ENCODE data around the gene FAM217A. TPM values are rescaled to one million over a fixed set of nuclear protein-coding genes. Genes with fewer than 3 reads are reported as not detected.

The FAM217A gene
- total RNA-seq, 1 experiment from 2014 or later, result not detected

- no TSS peak for BruUV-seq (replicated peaks)
- ChIA-PET POLR2A (no interaction called here), CTCF (no interaction called here)
- Histone ChIP-seq H3K4me1 (no peaks in the 10 kb centered on the region; the same call in 1 of the 2 replicates), H3K9me3 (no peaks in the 10 kb centered on the region), H3K4me3 (ENCODE audit: low read depth, low read length) (no peak overlapping the region), H3K36me3 (ENCODE audit: control insufficient read depth, insufficient read depth, low read length) (peaks cover 2% of the 10 kb centered on the region; the same call in 1 of the 2 replicates), H3K27me3 (replicated peaks; ENCODE audit: control insufficient read depth, insufficient read depth, low read length) (no peaks in the 10 kb centered on the region)
- H3K36me3 Mint-ChIP-seq (ENCODE audit: insufficient read depth, unreplicated experiment), result peaks cover 47% of the 10 kb centered on the region
- no peak overlapping the region for H3K4me3 Mint-ChIP-seq (ENCODE audit: unreplicated experiment)
- no peaks in the 10 kb centered on the region for H3K9me3 Mint-ChIP-seq (ENCODE audit: unreplicated experiment)
- peak overlapping the region; percentile 62 for H3K27ac Mint-ChIP-seq (ENCODE audit: unreplicated experiment)
- no peaks in the 10 kb centered on the region for H3K27me3 Mint-ChIP-seq (ENCODE audit: insufficient read depth, unreplicated experiment)
- H3K4me1 Mint-ChIP-seq (ENCODE audit: low read depth, unreplicated experiment), result peaks cover 14% of the 10 kb centered on the region
- no peak for TF ChIP-seq CTCF (IDR thresholded peaks at IDR 0.05; ENCODE audit: insufficient read depth in 1 of 2, low read depth in 1 of 2, low read length in 1 of 2, severe bottlenecking in 1 of 2, unreplicated experiment in 1 of 2)
- no peak for DNase-seq
- intact Hi-C loops (cut with micrococcal nuclease; ENCODE audit: unreplicated experiment), result no loop called here
Measured at GRCh38 chr6:4029687-4030086, 49.2 kb downstream of the FAM217A start.

GRCh38 chr6:4028051-4028450, 50.9 kb downstream of the FAM217A start:
- BruUV-seq (replicated peaks), result no TSS peak
- ChIA-PET CTCF (no interaction called here), POLR2A (no interaction called here)
- H3K4me3 Mint-ChIP-seq (ENCODE audit: unreplicated experiment), result no peak overlapping the region
- Histone ChIP-seq H3K4me1 (peaks cover 1% of the 10 kb centered on the region; the same call in 1 of the 2 replicates), H3K9me3 (no peaks in the 10 kb centered on the region), H3K4me3 (ENCODE audit: low read depth, low read length) (no peak overlapping the region), H3K27me3 (replicated peaks; ENCODE audit: control insufficient read depth, insufficient read depth, low read length) (no peaks in the 10 kb centered on the region), H3K36me3 (ENCODE audit: control insufficient read depth, insufficient read depth, low read length) (peaks cover 2% of the 10 kb centered on the region; the same call in 1 of the 2 replicates)
- TF ChIP-seq CTCF (IDR thresholded peaks at IDR 0.05; ENCODE audit: insufficient read depth in 1 of 2, low read depth in 1 of 2, low read length in 1 of 2, severe bottlenecking in 1 of 2, unreplicated experiment in 1 of 2), result no peak
- H3K27ac Mint-ChIP-seq (ENCODE audit: unreplicated experiment), result no peak overlapping the region
- intact Hi-C loops (cut with micrococcal nuclease; ENCODE audit: unreplicated experiment), result no loop called here
- no peaks in the 10 kb centered on the region for H3K9me3 Mint-ChIP-seq (ENCODE audit: unreplicated experiment)
- no peaks in the 10 kb centered on the region for H3K27me3 Mint-ChIP-seq (ENCODE audit: insufficient read depth, unreplicated experiment)
- DNase-seq, result no peak
- peaks cover 38% of the 10 kb centered on the region for H3K36me3 Mint-ChIP-seq (ENCODE audit: insufficient read depth, unreplicated experiment)
- H3K4me1 Mint-ChIP-seq (ENCODE audit: low read depth, unreplicated experiment), result peaks cover 14% of the 10 kb centered on the region

DNA sequence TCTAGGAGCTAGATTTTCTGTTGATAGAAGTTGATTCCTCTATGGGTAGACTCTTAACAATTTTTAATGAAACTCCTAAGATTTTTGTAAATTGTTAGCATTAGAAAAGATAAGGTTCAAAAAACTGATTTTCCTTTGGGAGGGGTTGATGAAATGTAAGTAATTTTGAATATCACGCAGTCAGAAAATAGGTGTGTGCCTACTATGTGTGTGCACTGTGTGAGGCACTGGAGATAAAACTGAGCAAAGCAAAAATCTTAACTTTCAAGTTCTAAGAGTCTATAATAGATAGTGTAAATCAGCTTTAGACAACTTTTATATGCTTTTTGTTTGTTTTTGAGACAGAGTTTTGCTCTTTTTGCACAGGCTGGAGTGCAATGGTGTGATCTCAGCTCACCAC, 53.3 kb downstream of the FAM217A start:
- TF ChIP-seq CTCF (IDR thresholded peaks at IDR 0.05; ENCODE audit: insufficient read depth in 1 of 2, low read depth in 1 of 2, low read length in 1 of 2, severe bottlenecking in 1 of 2, unreplicated experiment in 1 of 2), result no peak
- H3K4me1 Mint-ChIP-seq (ENCODE audit: low read depth, unreplicated experiment), result peaks cover 12% of the 10 kb centered on the region
- intact Hi-C loops (cut with micrococcal nuclease; ENCODE audit: unreplicated experiment), result no loop called here
- ChIA-PET CTCF (no interaction called here), POLR2A (no interaction called here)
- no TSS peak for BruUV-seq (replicated peaks)
- H3K27ac Mint-ChIP-seq (ENCODE audit: unreplicated experiment), result no peak overlapping the region
- no peak for DNase-seq
- peaks cover 25% of the 10 kb centered on the region for H3K36me3 Mint-ChIP-seq (ENCODE audit: insufficient read depth, unreplicated experiment)
- H3K9me3 ChIP-seq, result no peaks in the 10 kb centered on the region
- H3K27me3 Mint-ChIP-seq (ENCODE audit: insufficient read depth, unreplicated experiment), result no peaks in the 10 kb centered on the region
- no peaks in the 10 kb centered on the region for H3K27me3 ChIP-seq (replicated peaks; ENCODE audit: control insufficient read depth, insufficient read depth, low read length)
- H3K4me1 ChIP-seq, result peaks cover 7% of the 10 kb centered on the region
- no peak overlapping the region for H3K4me3 ChIP-seq (ENCODE audit: low read depth, low read length)
- no peaks in the 10 kb centered on the region for H3K9me3 Mint-ChIP-seq (ENCODE audit: unreplicated experiment)
- H3K36me3 ChIP-seq (ENCODE audit: control insufficient read depth, insufficient read depth, low read length), result no peaks in the 10 kb centered on the region; the same call in 1 of the 2 replicates
- no peak overlapping the region for H3K4me3 Mint-ChIP-seq (ENCODE audit: unreplicated experiment)
